Kidney capillary endothelial cell (primary cell): Measurements from ENCODE around the gene CLEC2B.

Source experiments
- DNase-seq: peaks from one replicate; pipeline ENCODE4 v3.0.0-alpha.2; 2018; ENCODE audit warnings: low spot score

Gene CLEC2B

GRCh38 chr12:9808504-9808903 lies 60.6 kb downstream of the CLEC2B start:
- DNase-seq, result no peak

- DNase-seq, result no peak
Measured at GRCh38 chr12:9806714-9807113, 62.4 kb downstream of the CLEC2B start.

- DNase-seq, result no peak
Measured at GRCh38 chr12:9805883-9806282, 63.3 kb downstream of the CLEC2B start.
